Thyroid gland (tissue), 4 donors: Measurements from ENCODE around the gene IFT57. TPM values are rescaled to one million over a fixed set of nuclear protein-coding genes. Genes with fewer than 3 reads are reported as not detected.
A peak's percentile ranks its signal among the peaks of the same experiment; 100 is the strongest.

Source experiments
- DNase-seq, 2 donors: peaks; one replicate each; pipeline ENCODE4 v3.0.0-alpha.2; 2019
- H3K27ac ChIP-seq, 3 donors: fragments of 200-600 bp; sonication (generic); 1 replicate in 2 of 3; 2 replicates in 1 of 3; pipeline ENCODE4 v1.5.1; 2016 to 2019; ENCODE audit warnings: mild to moderate bottlenecking in 1 of 3, moderate library complexity in 1 of 3
- H3K27me3 ChIP-seq: fragments of 200-600 bp; sonication (generic); one replicate; pipeline ENCODE4 v1.5.1; 2019
- H3K36me3 ChIP-seq, 2 donors: fragments of 200-600 bp; sonication (generic); one replicate each; pipeline ENCODE4 v1.5.1; 2016 to 2019
- H3K4me1 ChIP-seq, 2 donors: fragments of 200-600 bp; sonication (generic); one replicate each; pipeline ENCODE4 v1.5.1; 2017 to 2019
- H3K4me3 ChIP-seq, 3 donors: fragments of 200-600 bp; sonication (generic); replicated peaks in 1 of 3; 1 replicate in 2 of 3; 2 replicates in 1 of 3; pipeline ENCODE4 v1.5.1; 2016; ENCODE audit warnings: mild to moderate bottlenecking in 1 of 3
- H3K9me3 ChIP-seq: fragments of 200-600 bp; sonication (generic); one replicate; pipeline ENCODE4 v1.5.1; 2017
- POLR2A ChIP-seq, 2 donors: fragments of 450-650 bp; IDR thresholded peaks; one replicate each; pipeline ENCODE4 v1.6.1; 2017; ENCODE audit warnings: antibody characterized with exemption in 2 of 2, mild to moderate bottlenecking in 2 of 2, moderate library complexity in 1 of 2
- WGBS, 2 donors: methylation state at CpG; one replicate each; pipeline ENCODE4 v1.1.5; 2017; 5-methylcytosine and 5-hydroxymethylcytosine counted together
- intact Hi-C: fragments of 100-400 bp; cut with DNase I; formaldehyde crosslinking; loops from one replicate; pipeline ENCODE4 v1.15.1; 2023
- total RNA-seq, 4 donors: library from RNA; depleted of rRNA; stranded (reverse); fragments of >200 nt; gene quantifications; one replicate each; pipeline ENCODE4 v1.2.3, GENCODE V29; 2016
- TF ChIP-seq, protein P1 (sequence below), 6 experiments: fragments of 200-600 bp in 3 of 6; fragments of 450-650 bp in 3 of 6; sonication (generic) in 3 of 6; IDR thresholded peaks; one replicate each; pipeline ENCODE4 v1.5.1; 2016 to 2019; ENCODE audit warnings: antibody characterized with exemption in 6 of 6, mild to moderate bottlenecking in 2 of 6, inconsistent platforms in 1 of 6, moderate library complexity in 1 of 6

The IFT57 gene
- total RNA-seq, 4 donors from 2014 or later: 80.1 to 139 (median 87.4) TPM

DNA sequence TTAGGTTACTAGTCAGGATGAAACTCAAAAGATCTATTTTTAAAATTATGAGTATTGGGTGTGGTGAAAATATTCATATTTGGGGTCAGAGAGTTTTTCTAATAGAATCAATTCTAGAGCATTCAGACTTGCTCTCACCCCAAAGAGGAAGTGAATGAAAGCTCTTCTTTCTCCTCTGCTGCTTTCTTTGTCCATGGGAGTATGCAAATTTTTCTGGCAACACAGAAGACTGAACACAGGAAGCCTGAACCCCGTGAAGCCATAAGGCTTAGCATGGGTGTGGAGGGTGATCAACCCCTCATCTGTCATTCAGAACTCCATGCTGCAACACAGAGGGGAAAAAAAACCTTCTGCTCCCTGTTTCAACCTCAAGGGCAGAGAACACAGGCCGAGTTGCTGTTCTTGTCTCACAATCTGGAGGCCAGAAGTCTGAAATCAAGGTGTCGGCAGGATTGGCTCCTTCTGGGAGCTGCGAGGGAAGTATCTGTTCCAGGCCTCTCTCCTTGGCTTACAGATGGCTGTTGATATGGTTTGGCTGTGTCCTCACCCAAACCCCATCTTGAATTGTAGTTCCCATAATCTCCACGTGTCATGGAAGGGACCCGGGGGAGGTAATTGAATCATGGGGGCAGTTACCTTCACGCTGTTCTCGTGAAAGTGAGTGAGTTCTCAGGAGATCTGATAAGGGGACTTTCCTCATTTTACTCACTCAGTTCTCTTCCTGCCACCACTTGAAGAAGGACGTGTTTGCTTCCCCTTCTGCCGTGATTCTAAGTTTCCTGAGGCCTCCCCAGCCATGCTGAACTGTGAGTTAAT, 97.7 kb downstream of the IFT57 start:
- Histone ChIP-seq H3K27ac (peak overlapping the region in 1 of 3 donors; percentile 9), H3K9me3 (no peaks in the 10 kb centered on the region), H3K27me3 (no peaks in the 10 kb centered on the region), H3K36me3 (no peaks in the 10 kb centered on the region), H3K4me3 (no peak overlapping the region), H3K4me1 (peaks cover 13 to 23% of the 10 kb centered on the region in 2 donors)
- intact Hi-C loops: no loop called here
- 55 to 60% methylated on average over 10 of the region's 10 CpGs for WGBS, 2 donors
- DNase-seq: no peak
- no peak for TF ChIP-seq POLR2A (IDR thresholded peaks at IDR 0.05)
- TF ChIP-seq, protein P1, sequence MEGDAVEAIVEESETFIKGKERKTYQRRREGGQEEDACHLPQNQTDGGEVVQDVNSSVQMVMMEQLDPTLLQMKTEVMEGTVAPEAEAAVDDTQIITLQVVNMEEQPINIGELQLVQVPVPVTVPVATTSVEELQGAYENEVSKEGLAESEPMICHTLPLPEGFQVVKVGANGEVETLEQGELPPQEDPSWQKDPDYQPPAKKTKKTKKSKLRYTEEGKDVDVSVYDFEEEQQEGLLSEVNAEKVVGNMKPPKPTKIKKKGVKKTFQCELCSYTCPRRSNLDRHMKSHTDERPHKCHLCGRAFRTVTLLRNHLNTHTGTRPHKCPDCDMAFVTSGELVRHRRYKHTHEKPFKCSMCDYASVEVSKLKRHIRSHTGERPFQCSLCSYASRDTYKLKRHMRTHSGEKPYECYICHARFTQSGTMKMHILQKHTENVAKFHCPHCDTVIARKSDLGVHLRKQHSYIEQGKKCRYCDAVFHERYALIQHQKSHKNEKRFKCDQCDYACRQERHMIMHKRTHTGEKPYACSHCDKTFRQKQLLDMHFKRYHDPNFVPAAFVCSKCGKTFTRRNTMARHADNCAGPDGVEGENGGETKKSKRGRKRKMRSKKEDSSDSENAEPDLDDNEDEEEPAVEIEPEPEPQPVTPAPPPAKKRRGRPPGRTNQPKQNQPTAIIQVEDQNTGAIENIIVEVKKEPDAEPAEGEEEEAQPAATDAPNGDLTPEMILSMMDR (IDR thresholded peaks at IDR 0.05): no peak

- intact Hi-C loops: no loop called here
- Histone ChIP-seq H3K36me3 (no peaks in the 10 kb centered on the region), H3K9me3 (no peaks in the 10 kb centered on the region), H3K4me3 (no peak overlapping the region), H3K27ac (no peak overlapping the region), H3K4me1 (peaks cover 13 to 23% of the 10 kb centered on the region in 2 donors), H3K27me3 (no peaks in the 10 kb centered on the region)
- WGBS, 2 donors: 86 to 89% methylated on average over 3 of the region's 3 CpGs
- no peak for TF ChIP-seq POLR2A (IDR thresholded peaks at IDR 0.05)
- TF ChIP-seq, protein P1 (IDR thresholded peaks at IDR 0.05): no peak
- no peak for DNase-seq
Observed at GRCh38 chr3:108123326-108123725, 98.9 kb downstream of the IFT57 start.

GRCh38 chr3:108122276-108122675, 99.9 kb downstream of the IFT57 start:
- Histone ChIP-seq H3K36me3 (no peaks in the 10 kb centered on the region), H3K27me3 (no peaks in the 10 kb centered on the region), H3K4me1 (peaks cover 13 to 20% of the 10 kb centered on the region in 2 donors), H3K9me3 (no peaks in the 10 kb centered on the region), H3K4me3 (no peak overlapping the region), H3K27ac (no peak overlapping the region)
- no peak for DNase-seq
- intact Hi-C loops: no loop called here
- WGBS, 2 donors: 90 to 98% methylated on average over 3 of the region's 3 CpGs
- TF ChIP-seq POLR2A (IDR thresholded peaks at IDR 0.05): no peak
- TF ChIP-seq, protein P1 (IDR thresholded peaks at IDR 0.05): no peak

- DNase-seq: no peak
- Histone ChIP-seq H3K4me1 (peaks cover 2 to 5% of the 10 kb centered on the region in 2 donors), H3K36me3 (no peaks in the 10 kb centered on the region), H3K27me3 (no peaks in the 10 kb centered on the region), H3K4me3 (no peak overlapping the region), H3K27ac (no peak overlapping the region), H3K9me3 (no peaks in the 10 kb centered on the region)
- TF ChIP-seq POLR2A (IDR thresholded peaks at IDR 0.05): no peak
- TF ChIP-seq, protein P1 (IDR thresholded peaks at IDR 0.05): no peak
- intact Hi-C loops: no loop called here
- WGBS, 2 donors: 96% methylated on average over 3 of the region's 3 CpGs
Observed at GRCh38 chr3:108119398-108120104, 102.7 kb downstream of the IFT57 start.
